ENCODE measurements around the gene LRMDA.

Gene LRMDA

GRCh38 chr10:75402486-75403143 lies 28.8 kb upstream of the LRMDA start:
- no peak for DNase-seq

- DNase-seq = no peak
Observed at GRCh38 chr10:75403144-75403938, 28.1 kb upstream of the LRMDA start.

GRCh38 chr10:75403939-75404814 lies 27.2 kb upstream of the LRMDA start:
- DNase-seq = no peak

GRCh38 chr10:75404815-75405597 lies 26.4 kb upstream of the LRMDA start:
- no peak for DNase-seq

GRCh38 chr10:75405598-75406461 lies 25.6 kb upstream of the LRMDA start:
- no peak for DNase-seq

DNA sequence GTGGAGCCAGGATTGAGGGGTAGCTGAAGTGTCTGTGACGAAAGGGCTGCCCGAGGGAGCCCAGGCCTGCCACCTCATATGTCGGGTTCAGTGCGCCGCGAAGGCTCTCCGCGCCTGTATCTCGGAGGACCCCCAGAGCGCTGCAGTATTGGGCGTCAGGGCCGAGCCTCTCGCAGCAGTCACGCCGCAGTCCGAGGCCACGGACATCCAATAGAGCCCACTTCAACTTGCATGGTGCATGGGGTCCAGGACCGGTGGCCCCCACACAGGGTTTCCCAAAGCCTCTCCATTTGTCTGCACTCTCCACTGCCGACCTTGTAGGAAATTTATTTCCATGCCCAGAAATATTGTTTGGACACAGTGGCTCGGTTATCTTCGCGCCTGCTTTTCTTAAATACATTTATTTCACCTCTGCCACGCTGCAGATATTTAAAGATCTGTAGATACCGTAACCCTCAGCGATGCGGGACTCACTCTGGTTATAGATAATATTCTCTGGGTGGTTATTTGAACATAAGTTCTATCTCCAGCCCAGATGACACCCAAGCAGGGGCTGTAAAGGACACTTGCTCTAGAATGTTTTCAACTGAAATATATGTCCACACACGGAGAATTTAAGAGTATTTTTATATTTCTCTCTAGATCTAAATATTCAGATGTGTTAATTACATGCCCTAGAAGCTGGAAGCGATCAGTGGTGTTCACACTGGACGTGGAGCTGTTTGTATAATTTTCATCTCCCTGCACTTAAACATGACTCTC lies 24.8 kb upstream of the LRMDA start:
- no peak for DNase-seq

- no peak for DNase-seq
Observed at GRCh38 chr10:75407224-75407712, 24.2 kb upstream of the LRMDA start.

DNA sequence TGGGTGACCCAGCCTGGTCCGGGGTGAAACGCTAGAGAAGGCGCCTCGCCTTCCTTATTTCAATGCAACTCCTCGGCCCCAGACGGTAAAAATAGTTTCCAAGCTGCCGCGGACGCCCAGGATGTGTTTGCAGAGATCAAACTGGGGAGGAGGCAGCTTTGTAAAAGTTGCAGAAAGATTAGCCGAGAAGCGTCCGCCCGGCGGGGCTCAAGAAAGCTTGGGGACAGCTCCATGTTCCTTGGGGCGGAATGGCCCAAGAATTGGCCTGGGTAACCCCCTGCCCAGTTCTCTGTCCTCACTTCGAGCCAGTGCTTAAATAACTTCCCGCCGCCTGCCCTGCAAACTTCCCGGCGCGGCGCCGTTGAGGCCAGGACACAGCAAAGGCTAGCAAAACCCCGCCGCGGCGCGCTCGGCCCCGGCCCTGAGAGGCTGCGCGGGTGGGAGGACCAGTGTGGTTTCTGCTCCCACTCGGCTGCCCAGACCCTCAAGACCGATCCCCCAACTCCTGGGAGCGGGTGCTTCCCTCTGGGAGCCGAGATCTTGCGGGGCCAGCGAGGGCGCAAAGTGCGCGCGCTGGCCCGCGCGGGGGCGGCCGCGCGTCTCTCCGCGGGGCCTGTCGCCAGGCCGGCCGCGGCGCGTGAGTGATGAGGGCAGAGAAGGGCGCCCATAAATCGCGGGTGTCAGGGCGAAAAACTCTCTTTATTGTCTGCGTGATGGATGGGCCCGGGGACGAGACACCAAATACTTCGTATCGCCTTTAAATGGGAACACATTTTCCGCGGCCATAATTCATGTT lies 23.5 kb upstream of the LRMDA start:
- DNase-seq = peak in 1 of 6 experiments; percentile 9

DNA sequence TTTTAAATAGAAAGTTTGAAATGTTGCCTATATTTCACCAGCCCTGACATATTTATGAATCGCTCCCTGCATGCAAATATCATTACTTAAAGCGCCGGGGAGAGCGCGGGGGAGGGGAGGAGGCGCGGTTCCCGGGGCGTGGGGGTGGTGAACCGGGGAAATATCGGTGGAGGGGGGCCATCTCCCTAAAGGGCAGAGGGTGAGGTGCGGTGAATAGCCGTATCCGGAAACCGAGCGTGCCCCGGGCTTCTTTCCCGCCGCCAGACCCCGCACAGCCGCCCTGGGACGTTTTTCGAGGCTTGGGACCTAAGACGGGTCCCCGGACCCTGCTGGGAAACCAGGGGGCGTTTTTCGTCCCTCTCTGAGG lies 22.9 kb upstream of the LRMDA start:
- no peak for DNase-seq

DNA sequence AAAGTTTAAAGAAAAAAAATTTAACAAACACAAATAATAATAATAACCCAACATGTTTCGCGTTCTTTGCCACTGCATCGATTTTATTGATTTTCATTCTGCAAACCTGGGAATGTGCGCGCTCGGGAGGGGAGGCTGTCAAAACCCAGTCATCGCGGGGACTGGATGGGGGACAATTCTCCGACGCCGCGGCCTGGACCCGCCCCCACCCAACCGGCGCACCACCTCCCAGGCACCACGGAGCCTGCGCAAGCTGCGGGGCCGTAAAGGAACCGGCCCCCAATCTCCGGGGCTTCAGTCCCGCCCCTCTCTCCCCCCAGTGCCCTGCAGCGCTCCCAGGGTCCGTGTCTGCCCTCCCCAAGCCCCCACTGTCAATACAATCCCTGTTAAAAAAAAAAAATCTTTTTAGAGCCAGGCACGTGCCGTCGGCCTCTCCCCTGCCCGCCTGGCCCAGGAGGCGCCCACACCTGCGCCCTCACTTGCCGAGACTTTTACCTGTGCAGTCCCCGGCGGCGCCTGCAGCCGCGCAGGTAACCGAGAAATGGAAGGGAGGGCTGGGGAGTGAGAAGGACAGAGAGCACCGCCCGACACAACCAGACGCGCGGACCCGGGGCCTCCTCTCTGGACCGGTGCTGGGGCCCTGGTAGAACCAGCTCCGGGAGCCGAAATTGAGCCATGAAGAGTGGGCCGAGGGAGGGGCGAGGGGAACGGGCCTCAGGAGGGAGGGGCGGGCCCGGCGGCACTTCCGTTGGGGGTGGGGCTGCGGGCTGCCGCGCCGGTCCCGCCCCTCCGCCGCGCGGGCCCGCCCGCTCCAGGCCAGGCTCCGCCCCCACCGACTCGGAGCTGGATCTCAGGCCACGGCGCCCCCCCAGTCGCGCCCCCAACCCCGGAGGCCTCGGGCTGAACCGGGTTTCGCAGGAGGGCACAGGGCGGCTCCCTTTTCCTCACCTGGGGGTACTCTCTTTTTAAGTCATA lies 22.2 kb upstream of the LRMDA start:
- peak in 2 of 6 experiments; percentile 13 to 30 for DNase-seq

DNA sequence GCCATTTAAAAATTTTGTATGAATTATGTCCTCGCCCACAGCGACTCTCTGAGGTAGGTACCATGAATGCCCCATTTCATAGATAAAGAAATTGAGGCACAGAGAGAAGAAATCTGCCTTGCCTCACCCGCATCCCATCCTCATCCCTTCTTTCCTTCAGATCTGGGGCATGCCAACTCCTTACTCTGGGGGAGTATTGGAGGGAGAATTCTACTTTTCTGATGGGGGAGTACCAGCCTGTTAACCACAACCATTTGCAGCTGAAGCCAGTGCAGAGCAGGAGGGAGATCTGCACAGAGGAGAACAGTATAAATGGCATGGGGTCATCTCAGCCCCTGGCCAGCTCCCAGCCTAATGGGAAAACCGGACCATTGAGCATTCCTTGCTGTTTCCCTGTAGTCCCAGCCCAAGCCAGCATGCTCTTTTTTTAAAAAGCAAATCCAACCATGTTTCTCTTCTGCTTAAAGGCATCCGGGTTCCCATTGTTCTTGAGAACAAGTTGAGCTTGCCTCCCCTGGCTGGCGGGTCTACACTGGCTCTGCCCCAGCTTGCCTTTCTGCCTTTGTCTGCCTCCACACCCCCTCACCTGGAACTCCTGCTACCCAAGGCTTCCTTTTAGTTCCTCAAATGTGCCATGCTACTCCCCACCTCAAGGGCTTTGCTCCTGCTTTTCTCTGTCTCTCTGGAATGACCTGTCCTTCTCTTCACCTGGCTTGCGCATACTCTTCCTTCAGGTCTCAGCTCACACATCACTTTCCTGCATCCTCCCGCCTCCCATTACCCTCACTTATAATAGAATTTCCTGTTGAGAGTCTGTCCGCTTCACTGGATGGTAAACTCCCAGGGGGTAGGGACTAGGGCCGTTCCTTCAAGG lies 21.1 kb upstream of the LRMDA start:
- DNase-seq = no peak

DNA sequence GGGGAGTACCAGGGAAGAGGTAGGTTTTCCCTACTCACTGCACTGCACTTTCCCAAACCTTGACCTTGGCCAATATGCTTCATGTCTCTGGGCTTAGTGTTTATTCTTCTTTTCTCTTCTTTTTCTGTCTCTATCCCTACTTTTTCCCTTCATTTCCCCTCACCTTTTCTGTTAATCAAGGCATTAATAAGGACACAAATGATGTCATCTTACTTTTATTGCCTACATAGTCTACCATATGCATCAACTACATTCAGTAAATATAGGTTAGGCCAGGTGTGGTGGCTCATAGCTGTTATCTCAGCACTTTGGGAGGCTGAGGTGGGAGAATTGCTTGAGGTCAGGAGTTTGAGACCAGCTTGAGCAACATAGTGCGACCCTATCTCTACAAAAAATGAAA lies 16.9 kb upstream of the LRMDA start:
- no peak for DNase-seq

GRCh38 chr10:75417522-75417927 lies 13.9 kb upstream of the LRMDA start:
- DNase-seq = no peak

- DNase-seq = no peak
Observed at GRCh38 chr10:75418293-75418692, 13.1 kb upstream of the LRMDA start.

GRCh38 chr10:75418712-75419111 lies 12.7 kb upstream of the LRMDA start:
- no peak for DNase-seq

GRCh38 chr10:75422913-75423312 lies 8.5 kb upstream of the LRMDA start:
- no peak for DNase-seq

DNA sequence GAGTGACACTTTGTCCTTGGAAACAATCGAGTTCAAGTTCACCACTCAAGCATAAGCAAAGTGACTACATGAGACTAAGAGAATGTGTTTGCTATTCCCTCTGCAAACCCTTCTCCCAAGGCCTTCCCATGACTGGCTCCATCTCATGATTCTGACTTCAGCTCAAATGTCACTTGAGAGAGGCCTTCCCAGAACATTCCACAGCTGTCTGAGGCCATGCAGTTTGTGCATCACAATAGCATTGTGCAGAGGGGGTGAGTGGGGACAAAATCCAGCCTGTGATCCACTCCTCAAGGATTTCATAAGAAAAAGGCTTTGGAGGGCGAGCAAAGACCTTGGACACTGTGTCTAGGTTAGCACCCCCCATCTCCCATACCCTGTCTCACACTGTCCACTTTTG lies 6.9 kb upstream of the LRMDA start:
- DNase-seq = no peak

All from stimulated activated naive CD4-positive, alpha-beta T cell (primary cell).